Measurements from ENCODE around the gene KRT73.

- TF ChIP-seq CTCF (conservative IDR thresholded peaks at IDR 0.05; ENCODE audit: low read depth in 2 of 2) (no peak), EZH2 (IDR thresholded peaks at IDR 0.05; ENCODE audit: low read depth, unreplicated experiment) (no peak), JUNB (IDR thresholded peaks at IDR 0.05; ENCODE audit: unreplicated experiment) (no peak), EZH2phosphoT487 (IDR thresholded peaks at IDR 0.05; ENCODE audit: unreplicated experiment) (no peak), POLR2AphosphoS5 (IDR thresholded peaks at IDR 0.05; ENCODE audit: low read depth) (no peak), CREB1 (CRISPR knock-in tag; IDR thresholded peaks at IDR 0.05; ENCODE audit: low read depth) (no peak)
- TF ChIP-seq, protein P1, sequence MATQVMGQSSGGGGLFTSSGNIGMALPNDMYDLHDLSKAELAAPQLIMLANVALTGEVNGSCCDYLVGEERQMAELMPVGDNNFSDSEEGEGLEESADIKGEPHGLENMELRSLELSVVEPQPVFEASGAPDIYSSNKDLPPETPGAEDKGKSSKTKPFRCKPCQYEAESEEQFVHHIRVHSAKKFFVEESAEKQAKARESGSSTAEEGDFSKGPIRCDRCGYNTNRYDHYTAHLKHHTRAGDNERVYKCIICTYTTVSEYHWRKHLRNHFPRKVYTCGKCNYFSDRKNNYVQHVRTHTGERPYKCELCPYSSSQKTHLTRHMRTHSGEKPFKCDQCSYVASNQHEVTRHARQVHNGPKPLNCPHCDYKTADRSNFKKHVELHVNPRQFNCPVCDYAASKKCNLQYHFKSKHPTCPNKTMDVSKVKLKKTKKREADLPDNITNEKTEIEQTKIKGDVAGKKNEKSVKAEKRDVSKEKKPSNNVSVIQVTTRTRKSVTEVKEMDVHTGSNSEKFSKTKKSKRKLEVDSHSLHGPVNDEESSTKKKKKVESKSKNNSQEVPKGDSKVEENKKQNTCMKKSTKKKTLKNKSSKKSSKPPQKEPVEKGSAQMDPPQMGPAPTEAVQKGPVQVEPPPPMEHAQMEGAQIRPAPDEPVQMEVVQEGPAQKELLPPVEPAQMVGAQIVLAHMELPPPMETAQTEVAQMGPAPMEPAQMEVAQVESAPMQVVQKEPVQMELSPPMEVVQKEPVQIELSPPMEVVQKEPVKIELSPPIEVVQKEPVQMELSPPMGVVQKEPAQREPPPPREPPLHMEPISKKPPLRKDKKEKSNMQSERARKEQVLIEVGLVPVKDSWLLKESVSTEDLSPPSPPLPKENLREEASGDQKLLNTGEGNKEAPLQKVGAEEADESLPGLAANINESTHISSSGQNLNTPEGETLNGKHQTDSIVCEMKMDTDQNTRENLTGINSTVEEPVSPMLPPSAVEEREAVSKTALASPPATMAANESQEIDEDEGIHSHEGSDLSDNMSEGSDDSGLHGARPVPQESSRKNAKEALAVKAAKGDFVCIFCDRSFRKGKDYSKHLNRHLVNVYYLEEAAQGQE (IDR thresholded peaks at IDR 0.05; ENCODE audit: unreplicated experiment) = no peak
Observed at GRCh38 chr12:52566847-52567291, 51.5 kb downstream of the KRT73 start.

Data from GM23338 (cell line).